UCSD-AML1 (cell line): ENCODE results near the gene TAC3.
"Not testable (repeated sequence)": the region's sequence is repeated elsewhere in the genome, so short reads cannot be mapped to it uniquely, and the experiment has no call there.

Experiments used
- DNase-seq: peaks from one replicate; lab custom pipeline; 2025; ENCODE audit not compliant: unreplicated experiment; lab: John Stamatoyannopoulos, UW

The TAC3 gene

DNA sequence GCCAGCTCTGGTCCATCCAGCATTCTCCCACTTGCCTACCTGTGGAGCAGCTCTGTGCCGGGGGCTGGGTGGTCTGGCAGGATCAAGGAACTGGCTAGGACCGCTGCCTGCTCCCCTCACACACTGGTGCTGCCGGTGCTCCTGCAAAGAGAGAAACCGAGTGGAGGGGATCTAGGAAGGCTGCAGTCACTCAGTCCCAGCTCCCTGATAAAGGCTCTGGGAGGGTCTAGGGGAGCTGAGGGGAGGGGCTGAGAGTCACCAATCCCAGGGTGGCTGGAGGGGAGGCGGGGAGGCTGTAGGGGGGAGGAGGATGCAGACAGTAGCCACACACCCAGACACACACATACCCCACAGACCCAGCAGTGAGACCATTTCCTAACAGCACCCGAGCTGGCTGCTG is at the start of gene TAC3:
Gene TAC3, minus strand, starts transcription at position 182 of the 400 bp plus-strand sequence. CDS start 732 bp downstream, outside the sequence.
- DNase-seq, result no peak

DNA sequence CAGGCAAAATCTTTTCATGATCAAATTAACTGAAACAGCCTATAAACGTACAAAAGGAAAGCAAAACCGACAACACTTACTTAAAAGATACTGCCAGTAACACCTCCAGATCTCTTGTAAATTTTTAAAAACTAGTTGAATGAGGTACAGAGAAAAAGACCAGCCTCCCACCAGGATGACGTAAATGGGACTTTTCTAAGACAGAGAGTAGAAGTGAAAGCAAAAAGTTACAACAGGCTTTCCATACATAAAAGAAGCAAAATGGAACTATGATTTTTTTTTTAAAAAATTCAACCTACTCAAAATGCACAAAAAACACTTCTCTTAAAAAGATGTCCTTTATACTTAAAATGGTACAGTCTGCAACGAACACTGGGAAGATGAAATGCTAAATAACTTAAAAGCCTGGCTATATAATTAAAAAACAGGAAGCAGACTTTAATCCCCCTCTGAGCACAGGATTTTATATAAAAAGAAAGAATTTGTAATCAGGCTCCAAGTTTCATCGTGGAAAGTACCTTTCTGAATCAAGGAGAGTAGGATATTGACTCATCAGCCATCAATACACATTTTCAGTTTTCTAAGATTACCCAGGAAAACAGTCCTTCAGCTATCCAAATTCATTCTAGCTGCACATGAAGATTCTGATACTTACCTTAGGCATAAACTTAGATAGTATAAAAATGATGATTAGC is 47.8 kb upstream of the TAC3 start:
- DNase-seq, result no peak

DNA sequence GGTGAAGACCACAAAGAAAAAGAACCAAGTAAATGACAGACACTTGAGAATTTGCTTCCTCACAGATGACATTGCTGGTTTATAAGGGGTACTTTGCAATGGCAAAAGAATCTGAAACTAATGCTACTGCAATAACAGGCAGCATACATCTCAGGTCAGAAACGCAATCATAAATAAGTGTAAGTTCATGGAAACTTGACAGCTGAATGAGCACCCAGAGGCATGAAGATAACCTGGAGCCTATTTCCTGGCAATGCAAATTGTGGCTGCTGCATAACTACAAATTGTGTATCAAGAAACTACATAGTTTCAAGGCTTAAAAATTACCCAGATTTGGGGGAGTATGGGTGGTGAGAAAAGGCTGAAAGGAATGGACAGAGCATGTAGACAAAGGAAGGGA is 42.1 kb upstream of the TAC3 start:
- DNase-seq, result no peak

DNA sequence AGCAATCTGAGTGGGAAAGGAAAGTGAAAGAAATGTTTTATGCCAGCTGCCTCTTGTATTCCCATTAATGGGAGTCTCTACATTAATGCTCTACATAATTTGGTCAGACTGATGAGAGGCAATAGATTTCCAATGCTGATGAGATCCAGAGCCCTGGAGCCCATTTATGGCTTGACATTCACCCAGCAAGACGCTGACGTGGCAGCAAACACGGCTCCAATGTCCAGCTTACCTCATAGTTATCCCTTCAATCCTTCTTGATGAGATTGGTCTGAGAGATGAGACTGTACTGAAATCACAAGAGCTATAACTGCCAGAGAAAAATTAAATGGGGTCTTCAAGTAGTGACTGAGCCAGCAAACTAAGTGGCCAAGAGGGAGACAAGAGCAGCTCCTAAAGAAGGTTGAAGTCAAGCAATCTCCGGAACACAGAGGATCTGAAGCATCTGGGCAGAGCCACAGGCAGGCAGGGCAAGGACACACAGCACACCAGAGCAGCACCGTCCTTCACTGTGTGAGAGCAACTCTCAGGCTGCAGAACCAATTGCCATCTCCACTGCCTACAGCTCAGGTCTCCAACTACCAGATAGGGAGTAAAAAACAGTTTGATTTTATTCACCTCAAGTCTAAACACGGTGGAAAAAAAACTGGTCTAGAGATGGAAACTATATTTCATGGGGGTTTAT is 40.9 kb upstream of the TAC3 start:
- DNase-seq, result no peak

DNA sequence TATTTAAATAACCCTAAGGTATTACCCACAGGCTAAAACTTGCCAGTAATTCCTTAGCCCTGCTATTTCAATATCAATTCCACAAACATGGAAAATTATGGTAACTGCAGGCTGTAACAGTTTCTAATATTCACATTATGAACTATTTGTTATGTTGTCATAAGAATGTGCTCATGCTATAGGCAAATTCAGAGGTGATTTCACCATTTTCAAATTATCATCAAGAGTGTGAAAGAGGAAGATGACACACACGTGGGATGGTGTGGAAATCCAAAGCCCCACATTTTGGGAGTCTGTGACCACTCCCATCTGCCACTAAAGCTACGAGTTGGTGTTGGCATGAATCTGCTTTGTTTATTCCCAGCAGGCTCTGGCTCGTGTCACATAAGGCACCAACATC is 39.5 kb upstream of the TAC3 start:
- DNase-seq, result no peak

DNA sequence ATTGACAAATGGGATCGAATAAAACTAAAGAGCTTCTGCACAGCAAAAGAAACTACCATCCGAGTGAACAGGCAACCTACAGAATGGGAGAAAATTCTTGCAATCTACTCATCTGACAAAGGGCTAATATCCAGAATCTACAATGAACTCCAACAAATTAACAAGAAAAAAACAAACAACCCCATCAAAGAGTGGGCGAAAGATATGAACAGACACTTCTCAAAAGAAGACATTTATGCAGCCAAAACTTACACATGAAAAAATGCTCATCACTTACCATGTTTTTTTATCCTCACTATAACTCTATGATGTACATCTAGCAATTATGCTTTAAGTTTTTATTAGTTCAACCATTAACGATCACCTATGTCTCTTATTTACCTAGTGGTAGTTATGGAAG is 37.6 kb upstream of the TAC3 start:
- DNase-seq, result not testable (repeated sequence)

DNA sequence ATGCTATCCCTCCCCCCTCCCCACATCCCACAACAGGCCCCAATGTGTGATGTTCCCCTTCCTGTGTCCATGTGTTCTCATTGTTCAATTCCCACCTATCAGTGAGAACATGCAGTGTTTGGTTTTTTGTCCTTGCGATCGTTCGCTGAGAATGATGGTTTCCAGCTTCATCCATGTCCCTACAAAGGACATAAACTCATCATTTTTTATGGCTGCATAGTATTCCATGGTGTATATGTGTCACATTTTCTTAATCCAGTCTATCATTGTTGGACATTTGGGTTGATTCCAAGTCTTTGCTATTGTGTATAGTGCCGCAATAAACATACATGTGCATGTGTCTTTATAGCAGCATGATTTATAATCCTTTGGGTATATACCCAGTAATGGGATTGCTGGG is 36.8 kb upstream of the TAC3 start:
- not testable (repeated sequence) for DNase-seq

DNA sequence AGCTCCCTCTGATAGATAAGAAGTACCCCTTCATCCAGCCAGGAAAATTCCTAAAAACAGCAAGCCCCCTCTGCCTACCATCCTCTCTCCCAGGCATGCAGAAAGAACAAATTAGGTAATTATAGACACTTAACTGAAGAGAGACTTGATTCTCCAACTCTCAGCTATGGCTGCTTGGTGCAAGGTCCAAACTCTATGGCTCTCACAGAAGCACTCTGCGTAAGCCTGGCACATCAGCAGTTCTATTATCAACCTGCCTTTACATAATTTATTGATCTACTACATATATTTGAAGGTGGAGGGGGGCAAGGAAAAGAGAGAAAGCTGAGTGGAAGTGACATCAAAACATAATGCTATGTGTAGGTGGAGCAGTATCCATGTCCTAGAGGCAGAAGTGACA is 34.7 kb upstream of the TAC3 start:
- DNase-seq, result no peak

DNA sequence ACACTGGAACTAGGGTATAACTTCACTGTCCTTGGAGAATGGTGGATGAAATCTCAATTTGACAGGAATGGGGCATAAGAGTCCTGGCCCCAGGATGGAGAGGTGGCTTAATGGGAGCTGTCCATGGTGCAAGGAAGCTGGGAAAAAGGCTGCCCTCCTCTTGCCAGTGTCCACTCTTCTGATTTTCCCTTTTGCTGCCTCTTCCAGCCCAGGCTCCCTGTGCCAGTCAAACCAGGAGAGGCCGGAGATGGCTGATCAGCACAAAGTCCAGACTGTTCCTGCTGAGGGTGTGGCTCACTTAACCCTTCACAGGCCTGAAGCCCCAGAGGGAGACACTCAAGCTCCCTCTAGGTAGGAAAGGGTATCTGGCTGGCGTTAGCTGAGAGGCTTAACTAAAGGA is 33.6 kb upstream of the TAC3 start, which contains the start of gene MYO1A:
Gene MYO1A, minus strand, starts transcription at position 240 of the 400 bp plus-strand sequence. CDS start 1,806 bp downstream, outside the sequence.
- DNase-seq, result no peak

DNA sequence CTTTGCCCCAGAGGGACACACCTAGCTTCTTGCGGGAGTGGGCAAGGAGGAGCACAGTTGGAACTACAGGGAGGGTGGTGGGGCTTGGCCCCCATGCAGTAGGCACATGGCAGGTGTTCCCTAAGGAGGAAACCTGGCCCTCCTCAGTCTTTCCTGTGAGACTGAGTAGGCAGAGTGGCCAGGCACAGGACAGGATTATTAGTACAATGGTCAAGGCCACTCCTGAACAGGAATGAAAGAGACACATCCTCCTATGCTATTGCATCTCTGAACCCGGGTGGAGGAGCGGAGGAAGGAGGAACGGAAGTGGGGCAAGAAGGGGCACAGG is 32.8 kb upstream of the TAC3 start:
- DNase-seq, result no peak

DNA sequence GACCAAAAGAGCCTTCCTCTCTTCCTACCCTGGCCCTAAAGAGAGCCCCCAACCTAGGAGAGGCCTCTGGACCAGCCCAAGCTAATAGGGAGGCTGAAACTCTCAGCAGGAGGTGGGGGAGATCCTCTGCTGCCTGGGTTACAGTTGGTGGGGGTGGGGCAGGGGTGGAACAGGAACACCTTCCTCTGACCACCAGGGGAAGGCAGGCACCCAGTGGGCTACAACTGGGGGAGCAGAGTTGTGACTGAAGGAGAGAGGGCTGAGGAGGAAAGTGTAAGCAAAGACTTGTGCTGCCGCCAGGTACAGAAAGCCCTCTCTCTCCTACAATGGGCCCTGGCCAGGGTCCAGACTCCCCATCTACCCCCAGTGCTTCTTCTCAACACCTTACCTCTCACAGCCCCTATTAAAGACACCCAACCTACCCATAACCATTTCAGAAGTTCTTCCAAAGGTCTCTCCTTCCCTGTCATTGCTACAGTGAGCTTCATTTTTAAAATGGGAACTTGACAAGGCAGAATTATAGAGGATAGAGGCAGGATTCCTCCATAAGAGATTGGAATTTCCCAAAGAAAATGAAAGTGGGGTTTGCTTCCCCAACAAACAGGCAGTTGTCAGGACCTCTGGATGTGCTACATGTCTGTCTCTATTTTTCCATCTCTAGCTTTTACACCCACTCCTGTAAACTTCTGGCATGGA is 32.2 kb upstream of the TAC3 start:
- DNase-seq, result no peak

DNA sequence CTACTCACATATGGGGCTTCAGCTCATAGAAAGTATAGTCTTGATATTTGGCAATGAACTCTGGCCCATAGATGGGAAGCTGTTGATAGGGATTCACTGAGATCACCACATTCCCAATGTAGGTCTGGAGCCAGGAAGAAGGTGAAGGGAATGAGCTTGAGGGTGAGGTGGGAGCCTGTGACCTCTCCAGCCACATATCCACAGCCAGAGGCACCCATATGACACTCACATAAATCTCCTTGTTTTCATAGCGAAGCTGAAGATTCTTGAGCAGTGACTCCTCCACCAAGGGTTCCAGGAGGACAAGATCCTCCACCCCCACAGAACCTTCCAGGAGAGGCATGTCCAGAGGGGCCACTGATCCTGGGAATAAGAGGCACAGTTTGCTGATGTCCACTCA is 31.7 kb upstream of the TAC3 start:
- DNase-seq, result no peak

DNA sequence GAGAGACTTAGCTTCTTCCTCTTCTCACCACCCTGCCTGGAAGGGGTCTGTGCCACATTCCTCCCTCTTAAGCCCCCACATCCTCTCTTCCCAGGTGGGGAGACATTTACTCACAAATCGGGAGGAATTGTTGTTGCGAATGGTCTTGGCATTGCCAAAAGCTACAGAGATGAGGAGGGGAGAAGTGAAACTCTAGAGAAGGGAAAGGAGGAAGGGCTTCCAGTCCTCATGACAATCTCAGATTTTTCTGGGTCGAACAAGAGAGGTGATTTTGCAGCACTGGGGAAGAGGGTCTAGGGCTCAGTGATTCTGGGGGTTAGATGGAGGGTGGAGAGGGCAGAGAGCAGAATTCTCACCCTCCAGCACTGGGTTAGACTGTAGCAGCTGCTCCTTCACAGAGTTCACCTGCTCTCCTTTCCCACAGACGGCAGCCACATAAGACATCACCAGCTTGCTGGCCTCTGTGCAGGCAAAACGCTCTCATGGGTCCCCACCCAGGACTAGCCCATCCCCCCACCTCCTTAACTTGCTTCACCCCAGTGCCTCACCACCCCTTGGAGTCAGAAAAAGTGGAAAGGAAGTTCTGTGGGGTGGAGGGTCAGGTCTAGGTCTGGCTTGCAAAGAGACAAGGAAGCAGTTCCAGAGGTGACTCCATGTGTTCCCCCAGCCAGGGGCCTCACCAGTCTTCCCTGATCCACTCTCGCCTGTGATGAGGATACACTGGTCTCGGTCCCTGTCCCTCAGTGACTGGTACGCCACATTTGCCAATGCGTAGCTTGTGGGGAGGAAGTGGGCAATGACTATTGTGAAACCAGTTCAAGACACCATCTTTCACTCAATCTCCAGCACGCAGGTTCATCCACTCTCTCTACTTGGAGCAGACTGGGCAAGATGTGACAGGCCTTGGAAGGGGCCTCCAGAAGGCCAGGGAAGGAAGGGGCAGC is 30.9 kb upstream of the TAC3 start:
- no peak for DNase-seq

DNA sequence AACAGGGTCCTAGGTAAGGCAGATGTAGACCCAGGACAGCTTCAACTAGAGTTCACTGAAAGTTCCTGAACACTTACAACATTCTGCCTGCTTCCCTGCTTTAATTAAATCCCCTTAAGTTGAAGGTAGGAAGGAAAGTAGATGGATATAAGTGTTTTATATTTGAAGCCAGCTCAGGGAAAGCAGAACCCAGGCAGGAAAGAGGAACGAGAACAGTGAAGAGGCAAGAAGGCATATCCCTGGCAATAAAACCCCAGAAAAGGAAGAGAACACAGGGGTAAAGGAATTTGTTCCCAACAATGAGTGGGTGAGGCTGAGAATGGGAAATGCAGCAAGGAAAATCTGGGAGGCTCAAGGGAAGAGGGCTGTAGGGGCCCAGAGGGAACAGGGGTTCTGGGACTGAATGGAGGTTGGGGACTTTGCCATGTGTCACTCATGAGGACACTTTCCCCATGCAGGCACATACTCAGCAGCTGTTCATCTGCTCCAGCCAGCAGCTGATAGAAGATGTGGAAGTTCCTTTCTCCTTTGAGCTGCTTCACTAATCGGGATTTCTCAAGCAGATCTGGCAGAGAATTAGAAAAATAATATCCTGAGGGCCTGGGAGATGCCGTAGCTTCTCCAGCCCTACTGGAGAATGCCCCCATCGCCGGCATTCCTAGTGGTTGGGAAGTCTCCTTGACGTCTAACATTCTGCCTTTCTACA is 29.9 kb upstream of the TAC3 start:
- no peak for DNase-seq

DNA sequence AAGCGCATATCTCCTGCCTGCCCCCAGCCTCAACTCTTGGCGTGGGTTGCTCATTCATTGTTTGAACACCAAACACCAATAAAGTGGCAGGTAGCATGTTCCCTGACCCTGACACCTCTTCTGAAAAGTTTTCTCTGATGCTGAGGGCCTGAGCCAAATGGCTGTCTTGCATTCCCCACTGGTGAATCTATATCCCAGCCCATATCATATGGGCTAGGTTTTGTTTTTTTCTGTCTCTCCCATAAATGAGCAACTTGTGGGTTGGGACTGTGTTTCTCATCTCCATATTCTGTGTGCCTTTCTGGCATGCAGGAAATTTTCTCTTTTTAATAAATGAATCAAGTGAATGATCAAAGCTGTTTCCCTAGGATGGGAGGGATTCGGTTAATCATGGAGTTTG is 28.6 kb upstream of the TAC3 start:
- DNase-seq, result no peak

DNA sequence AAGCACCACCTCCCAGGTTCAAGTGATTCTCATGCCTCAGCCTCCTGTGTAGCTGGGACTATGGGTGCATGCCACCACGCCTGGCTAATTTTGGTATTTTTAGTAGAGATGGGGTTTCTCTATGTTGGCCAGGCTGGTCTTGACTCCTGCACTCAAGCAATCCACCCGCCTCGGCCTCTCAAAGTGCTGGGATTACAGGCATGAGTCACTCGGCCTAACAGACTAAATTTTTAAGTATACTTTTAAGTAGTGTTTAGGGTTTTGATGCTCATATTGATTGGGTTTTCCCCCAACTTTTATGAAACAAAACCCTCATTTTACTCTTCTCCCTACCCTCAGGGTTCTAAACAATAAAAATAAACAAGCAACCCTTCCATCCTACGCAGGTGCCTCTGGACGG is 28.1 kb upstream of the TAC3 start:
- DNase-seq, result no peak

DNA sequence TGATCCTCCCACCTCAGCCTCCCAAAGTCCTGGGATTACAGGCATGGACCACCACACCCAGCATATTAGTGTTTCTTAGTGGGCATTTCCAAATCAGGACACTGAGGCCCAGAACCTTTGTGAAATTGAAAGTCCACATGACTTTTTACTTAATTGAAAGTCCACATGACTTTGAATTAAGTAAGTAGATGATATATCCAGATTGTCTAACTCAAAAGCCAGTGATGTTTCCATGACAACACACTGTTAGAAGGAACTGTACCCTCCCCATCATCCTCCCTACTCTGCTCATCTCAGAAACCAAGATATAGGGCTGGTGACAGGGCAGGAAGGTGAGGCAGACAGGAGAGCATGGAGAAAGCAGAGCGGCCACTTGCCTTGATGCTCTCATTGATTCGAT is 26.4 kb upstream of the TAC3 start:
- no peak for DNase-seq

DNA sequence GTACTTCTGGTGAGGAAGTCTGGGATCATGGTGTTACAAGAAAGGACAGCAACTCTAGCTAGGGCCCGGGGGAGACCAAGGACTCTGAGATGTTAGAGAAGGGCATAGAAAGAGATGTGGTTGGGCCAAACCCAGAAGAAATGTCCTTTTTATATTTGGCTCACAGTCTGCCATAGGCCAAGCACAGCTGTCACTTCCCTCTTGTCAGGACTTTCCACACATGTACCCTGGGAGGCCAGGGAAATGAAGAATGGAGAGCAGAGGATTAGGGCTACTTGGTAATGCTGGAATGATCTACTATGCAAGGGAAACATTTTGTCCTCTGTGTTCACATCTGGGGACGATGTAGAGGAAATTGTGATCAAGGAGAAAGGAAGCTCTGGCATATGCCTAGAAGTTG is 24.4 kb upstream of the TAC3 start:
- DNase-seq, result no peak

DNA sequence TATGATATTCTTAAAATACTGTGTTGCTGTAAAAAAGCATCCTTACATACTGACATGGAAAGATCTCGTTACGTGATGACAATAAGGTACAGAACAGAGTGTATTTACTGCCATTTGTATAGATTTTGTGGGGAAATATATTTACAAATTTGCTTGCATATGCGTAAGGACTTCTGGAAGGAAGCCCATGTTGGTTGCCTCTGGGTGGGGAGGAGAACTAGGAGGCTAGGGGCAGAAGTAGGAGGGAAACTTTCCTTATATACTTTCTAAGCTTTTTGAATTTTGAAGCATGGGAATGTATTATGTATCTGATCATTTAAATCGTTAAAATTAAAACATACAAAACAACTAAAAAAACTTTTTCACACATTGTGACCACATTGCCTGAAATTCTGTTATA is 23.9 kb upstream of the TAC3 start:
- no peak for DNase-seq

DNA sequence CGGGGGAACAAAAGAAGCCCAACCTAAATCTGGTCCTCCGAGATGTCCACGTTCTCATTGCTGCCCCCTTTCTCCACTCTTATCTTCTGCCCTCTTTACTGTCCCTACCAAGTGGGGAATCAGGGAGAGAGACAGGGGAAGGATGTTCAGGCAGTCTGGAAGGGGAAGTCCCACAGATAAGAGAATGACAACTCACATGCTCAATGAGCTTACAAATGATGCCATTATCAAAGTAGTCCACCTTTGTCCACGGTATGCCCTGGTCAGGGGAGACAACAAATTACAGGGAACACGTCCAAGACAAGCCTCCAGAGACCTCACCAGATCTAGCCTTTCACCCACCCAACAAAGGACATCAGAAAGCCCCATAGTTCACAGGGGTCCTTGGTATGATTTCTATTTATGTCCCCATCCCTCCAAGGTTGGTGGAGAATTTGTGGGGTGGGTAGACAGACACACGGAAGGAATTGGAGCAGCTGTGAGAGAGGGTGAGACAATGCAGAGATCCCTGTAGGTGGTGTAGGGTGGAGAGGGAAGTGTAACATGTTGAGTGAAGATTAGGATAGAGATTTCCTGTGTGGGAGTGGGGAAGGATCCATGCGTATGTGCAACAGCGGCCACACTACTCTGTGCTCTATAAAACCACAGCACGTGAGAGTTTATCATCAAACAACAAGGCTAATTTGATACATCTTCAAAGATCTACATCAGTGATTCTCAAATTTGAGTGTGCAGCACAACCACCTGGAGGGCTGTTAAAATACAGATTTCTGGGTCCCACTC is 22.9 kb upstream of the TAC3 start:
- no peak for DNase-seq
